Measurements from ENCODE around the gene CCDC179.

DNA sequence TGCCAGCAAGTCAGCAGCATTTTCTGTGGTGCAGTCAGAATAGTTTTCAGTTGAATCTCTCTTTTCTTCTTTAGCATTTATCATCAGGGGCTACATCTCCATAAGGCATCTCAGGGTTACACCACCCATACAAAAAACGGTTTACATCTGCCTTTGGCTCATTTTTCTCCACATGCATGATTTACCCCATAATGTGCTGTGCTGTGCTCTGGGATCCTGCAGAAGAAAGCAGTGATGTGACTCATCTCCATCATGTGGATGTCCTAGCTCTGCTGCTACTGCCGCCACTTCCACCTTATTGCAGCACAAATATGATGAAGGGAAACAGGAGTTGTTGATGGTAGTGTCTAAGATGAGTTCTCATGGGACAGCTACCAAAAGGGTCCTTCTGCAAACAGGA lies 30.0 kb upstream of the CCDC179 start:
- TF ChIP-seq, protein P1, sequence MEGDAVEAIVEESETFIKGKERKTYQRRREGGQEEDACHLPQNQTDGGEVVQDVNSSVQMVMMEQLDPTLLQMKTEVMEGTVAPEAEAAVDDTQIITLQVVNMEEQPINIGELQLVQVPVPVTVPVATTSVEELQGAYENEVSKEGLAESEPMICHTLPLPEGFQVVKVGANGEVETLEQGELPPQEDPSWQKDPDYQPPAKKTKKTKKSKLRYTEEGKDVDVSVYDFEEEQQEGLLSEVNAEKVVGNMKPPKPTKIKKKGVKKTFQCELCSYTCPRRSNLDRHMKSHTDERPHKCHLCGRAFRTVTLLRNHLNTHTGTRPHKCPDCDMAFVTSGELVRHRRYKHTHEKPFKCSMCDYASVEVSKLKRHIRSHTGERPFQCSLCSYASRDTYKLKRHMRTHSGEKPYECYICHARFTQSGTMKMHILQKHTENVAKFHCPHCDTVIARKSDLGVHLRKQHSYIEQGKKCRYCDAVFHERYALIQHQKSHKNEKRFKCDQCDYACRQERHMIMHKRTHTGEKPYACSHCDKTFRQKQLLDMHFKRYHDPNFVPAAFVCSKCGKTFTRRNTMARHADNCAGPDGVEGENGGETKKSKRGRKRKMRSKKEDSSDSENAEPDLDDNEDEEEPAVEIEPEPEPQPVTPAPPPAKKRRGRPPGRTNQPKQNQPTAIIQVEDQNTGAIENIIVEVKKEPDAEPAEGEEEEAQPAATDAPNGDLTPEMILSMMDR (IDR thresholded peaks at IDR 0.05): no peak
- TF ChIP-seq POLR2A (IDR thresholded peaks at IDR 0.05): no peak
